Kidney (tissue), 14 donors: ENCODE results near the gene STK35. TPM values are rescaled to one million over a fixed set of nuclear protein-coding genes. Genes with fewer than 3 reads are reported as not detected.
"Not testable (repeated sequence)": the region's sequence is repeated elsewhere in the genome, so short reads cannot be mapped to it uniquely, and the experiment has no call there.

Experiments used
- DNase-seq, 5 donors: peaks; one replicate each; pipeline ENCODE4 v3.0.0-alpha.2; 2013 to 2020
- FAIRE-seq: peaks from 2 replicates; lab custom pipeline; 2012; peaks lifted over from hg19 to GRCh38; lab: Jason Lieb, UNC
- H3K27ac ChIP-seq, 2 donors: one replicate each; pipeline ENCODE4 v1.7.0; 2013; ENCODE audit warnings: low read depth in 2 of 2, low read length in 2 of 2, inconsistent platforms in 1 of 2
- H3K27me3 ChIP-seq: one replicate; pipeline ENCODE4 v1.7.1; 2013; ENCODE audit warnings: low read length, inconsistent platforms; ENCODE audit not compliant: control insufficient read depth, insufficient read depth
- H3K36me3 ChIP-seq, 3 donors: one replicate each; pipeline versions ENCODE4 v1.7.0 to v1.7.1; 2013; ENCODE audit warnings: low read length in 3 of 3, control low read depth in 1 of 3, inconsistent platforms in 1 of 3; ENCODE audit not compliant: insufficient read depth in 3 of 3, control insufficient read depth in 2 of 3
- H3K4me1 ChIP-seq, 3 donors: one replicate each; pipeline versions ENCODE4 v1.7.0 to v1.7.1; 2013; ENCODE audit warnings: low read length in 3 of 3, inconsistent platforms in 1 of 3, low read depth in 1 of 3; ENCODE audit not compliant: control insufficient read depth in 2 of 3, insufficient read depth in 2 of 3
- H3K4me3 ChIP-seq, 3 donors: one replicate each; pipeline versions ENCODE4 v1.7.0 to v1.8.1; 2013; ENCODE audit warnings: low read length in 3 of 3, control low read depth in 1 of 3, inconsistent platforms in 1 of 3
- H3K9ac ChIP-seq, 3 donors: one replicate each; pipeline versions ENCODE4 v1.7.0 to v1.7.1; 2013; ENCODE audit warnings: low read length in 3 of 3, control low read depth in 1 of 3, inconsistent platforms in 1 of 3
- H3K9me3 ChIP-seq, 3 donors: one replicate each; pipeline versions ENCODE4 v1.7.0 to v1.7.1; 2013; ENCODE audit warnings: low read length in 3 of 3, control low read depth in 1 of 3, inconsistent platforms in 1 of 3; ENCODE audit not compliant: control insufficient read depth in 2 of 3, insufficient read depth in 1 of 3
- intact Hi-C: fragments of 100-400 bp; cut with DNase I; formaldehyde crosslinking; loops from one replicate; pipeline ENCODE4 v1.11.1; 2022
- polyA plus RNA-seq: library from polyadenylated mRNA; stranded (reverse); fragments of 350-450 nt; fragmentation: Illumina TruSeq; extraction: RNeasy Lipid Tissue Mini Kit (QIAGEN cat#74804); gene quantifications from one replicate; pipeline ENCODE4 v1.2.3, GENCODE V29; 2014; ENCODE audit warnings: low read depth, low replicate concordance; ENCODE audit not compliant: insufficient read depth
- total RNA-seq: library from RNA; stranded (reverse); fragmentation: NEBNext Ultra II Directional; extraction: Animal tissue kit (Norgen Biotek cat#: 25700); gene quantifications from one replicate; pipeline ENCODE4 v1.2.1, GENCODE V29; 2021
- TF ChIP-seq, protein P1 (sequence below): IDR thresholded peaks from 3 replicates; pipeline ENCODE4 v1.5.1; 2012; ENCODE audit warnings: mild to moderate bottlenecking, moderate library complexity, borderline replicate concordance; ENCODE audit not compliant: insufficient read depth; ENCODE audit errors: extremely low read depth
- donor health status: control.
- donor health status: control.
- donor health status: control.
- donor health status: control.
- donor health status: control.
- donor health status: DM: yes; HTN: yes; CAD: no.
- donor health status: Normal renal cell carcinoma (clear cell type).

Gene STK35
- total and polyA plus RNA-seq, 2 donors from 2014 or later: 3.7 to 16.5 TPM

DNA sequence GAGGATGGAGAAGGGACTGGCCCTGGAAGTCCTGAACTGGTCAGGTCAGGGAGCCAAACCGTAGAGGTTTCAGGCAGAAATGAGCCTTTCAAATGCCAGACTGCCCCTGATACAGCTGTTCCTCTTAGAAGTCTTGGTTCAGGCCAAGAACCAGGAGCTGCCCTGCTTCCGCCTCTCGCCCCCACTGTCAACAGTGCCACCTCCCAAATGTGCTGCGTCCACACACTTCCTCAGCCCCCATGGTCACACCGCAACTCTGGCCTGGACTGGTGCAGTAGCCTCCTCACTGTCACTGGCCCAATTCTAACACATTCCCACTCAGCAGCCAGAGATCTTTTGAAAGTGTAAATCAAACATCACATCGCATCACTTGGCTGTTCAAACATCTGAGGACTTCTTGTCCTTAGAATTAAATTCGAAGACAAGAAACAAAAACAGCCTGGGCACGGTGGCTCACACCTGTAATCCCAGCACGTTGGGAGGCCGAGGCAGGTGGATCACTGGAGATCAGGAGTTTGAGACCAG is 69.7 kb downstream of the STK35 start:
- no peaks in the 10 kb centered on the region for H3K9me3 ChIP-seq
- TF ChIP-seq, protein P1, sequence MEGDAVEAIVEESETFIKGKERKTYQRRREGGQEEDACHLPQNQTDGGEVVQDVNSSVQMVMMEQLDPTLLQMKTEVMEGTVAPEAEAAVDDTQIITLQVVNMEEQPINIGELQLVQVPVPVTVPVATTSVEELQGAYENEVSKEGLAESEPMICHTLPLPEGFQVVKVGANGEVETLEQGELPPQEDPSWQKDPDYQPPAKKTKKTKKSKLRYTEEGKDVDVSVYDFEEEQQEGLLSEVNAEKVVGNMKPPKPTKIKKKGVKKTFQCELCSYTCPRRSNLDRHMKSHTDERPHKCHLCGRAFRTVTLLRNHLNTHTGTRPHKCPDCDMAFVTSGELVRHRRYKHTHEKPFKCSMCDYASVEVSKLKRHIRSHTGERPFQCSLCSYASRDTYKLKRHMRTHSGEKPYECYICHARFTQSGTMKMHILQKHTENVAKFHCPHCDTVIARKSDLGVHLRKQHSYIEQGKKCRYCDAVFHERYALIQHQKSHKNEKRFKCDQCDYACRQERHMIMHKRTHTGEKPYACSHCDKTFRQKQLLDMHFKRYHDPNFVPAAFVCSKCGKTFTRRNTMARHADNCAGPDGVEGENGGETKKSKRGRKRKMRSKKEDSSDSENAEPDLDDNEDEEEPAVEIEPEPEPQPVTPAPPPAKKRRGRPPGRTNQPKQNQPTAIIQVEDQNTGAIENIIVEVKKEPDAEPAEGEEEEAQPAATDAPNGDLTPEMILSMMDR: no peak
- H3K4me1 ChIP-seq: no peaks in the 10 kb centered on the region
- FAIRE-seq (no peak), DNase-seq (no peak)
- no peaks in the 10 kb centered on the region for H3K36me3 ChIP-seq
- H3K27me3 ChIP-seq: no peaks in the 10 kb centered on the region
- H3K27ac ChIP-seq: no peak overlapping the region
- H3K4me3 ChIP-seq: no peak overlapping the region
- H3K9ac ChIP-seq: no peak overlapping the region
- intact Hi-C loops: loop anchor here (5.0 to 10.0 kb wide), 2 partner anchors 87 to 204 kb away; no protein-coding TSS in a partner anchor

DNA sequence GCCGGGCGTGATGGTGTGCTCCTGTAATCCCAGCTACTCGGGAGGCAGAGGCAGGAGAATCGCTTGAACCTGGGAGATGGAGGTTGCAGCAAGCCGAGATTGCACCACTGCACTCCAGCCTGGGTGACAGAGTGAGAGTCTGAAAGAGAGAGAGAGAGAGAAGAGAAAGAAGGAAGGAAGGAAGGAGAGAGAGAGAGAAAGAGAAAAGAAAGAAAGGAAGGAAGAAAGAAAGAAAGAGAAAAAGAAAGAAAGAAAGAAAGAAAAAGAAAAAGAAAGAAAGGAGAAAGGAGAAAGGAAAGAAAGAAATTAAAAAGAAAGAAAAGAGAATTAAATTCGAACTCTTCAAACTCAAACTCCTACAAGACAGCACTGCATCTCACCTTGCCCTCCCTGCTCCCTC is 70.2 kb downstream of the STK35 start:
- FAIRE-seq: not testable (repeated sequence)

DNA sequence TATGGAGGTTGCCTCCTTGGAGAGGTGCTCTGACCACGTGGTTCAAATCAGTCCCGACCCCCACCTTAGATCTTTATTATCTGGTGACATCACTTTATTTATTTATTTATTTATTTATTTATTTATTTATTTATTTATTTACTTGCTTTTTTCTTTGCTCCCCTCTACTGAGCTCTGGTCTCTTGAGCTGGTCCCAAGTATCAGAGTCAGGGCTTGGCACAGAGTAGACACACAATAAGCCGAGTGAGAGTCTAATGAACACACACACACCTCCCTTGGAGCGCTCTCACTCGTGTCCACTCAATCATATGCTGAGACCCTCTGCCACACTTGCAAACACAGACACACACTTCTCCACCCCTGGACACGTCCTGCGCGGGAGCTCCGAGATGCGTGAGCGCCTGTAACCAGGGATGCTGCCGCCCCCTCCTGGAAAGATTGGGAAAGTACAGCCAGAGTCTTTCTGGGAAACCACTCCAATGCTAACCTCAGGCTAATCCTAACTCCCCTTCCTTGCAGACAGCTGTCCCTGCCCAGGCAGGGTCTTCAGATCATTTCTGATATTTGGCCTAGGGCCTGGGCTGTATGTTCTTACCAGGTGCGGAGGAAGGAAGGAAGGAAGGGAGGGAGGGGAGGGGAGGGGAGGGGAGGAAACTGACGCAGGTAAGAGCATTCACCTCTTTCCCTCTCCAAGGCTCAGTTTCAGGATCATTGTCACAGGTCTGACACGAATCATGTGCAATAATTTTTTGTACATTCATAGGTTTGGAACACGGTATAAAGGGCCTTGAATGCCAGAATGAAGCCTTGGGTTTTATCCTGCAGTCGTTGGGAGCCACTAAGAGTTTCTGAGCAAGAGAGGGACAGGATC is 70.9 kb downstream of the STK35 start:
- H3K27ac ChIP-seq: no peak overlapping the region
- no peaks in the 10 kb centered on the region for H3K4me1 ChIP-seq
- no peaks in the 10 kb centered on the region for H3K9me3 ChIP-seq
- no peaks in the 10 kb centered on the region for H3K36me3 ChIP-seq
- no peak for FAIRE-seq
- no peaks in the 10 kb centered on the region for H3K27me3 ChIP-seq
- H3K4me3 ChIP-seq: no peak overlapping the region
- intact Hi-C loops: loop anchor here (5.0 to 10.0 kb wide), 2 partner anchors 88 to 205 kb away; no protein-coding TSS in a partner anchor
- H3K9ac ChIP-seq: no peak overlapping the region
- peak in 4 of 5 donors; percentile 67 to 81 (median 76) for DNase-seq
- TF ChIP-seq, protein P1: peak; percentile 79

More for the DNA sequence above, 70.2 kb downstream of the STK35 start:
- DNase-seq, H3K27me3 ChIP-seq, H3K9ac ChIP-seq, H3K4me1 ChIP-seq, H3K4me3 ChIP-seq, H3K9me3 ChIP-seq, H3K36me3 ChIP-seq, H3K27ac ChIP-seq: not testable (repeated sequence)
- intact Hi-C loops: loop anchor here (5.0 to 10.0 kb wide), 2 partner anchors 87 to 205 kb away; no protein-coding TSS in a partner anchor

DNA sequence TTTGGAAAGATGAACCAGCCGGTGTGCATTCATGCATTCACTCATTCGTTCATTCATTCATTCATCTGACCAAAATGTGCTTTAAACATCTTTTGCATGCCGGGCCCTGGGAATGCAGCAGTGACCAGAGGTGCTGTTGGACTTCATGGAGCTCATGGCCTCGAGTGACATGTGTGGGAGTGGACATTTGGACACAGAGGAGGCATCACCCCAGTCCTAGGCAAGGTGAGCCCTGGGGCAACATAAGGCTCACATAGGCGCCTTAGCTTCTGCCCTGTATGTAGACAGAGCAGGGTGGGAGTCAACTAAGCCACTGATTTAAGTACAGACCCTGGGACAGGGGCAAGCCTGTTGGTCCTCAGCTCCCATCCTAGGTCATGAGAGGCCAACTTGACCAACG is 71.6 kb downstream of the STK35 start:
- Histone ChIP-seq H3K27ac (no peak overlapping the region), H3K4me3 (no peak overlapping the region), H3K9me3 (no peaks in the 10 kb centered on the region), H3K36me3 (no peaks in the 10 kb centered on the region), H3K27me3 (no peaks in the 10 kb centered on the region), H3K4me1 (no peaks in the 10 kb centered on the region), H3K9ac (no peak overlapping the region)
- DNase-seq (no peak), FAIRE-seq (no peak)
- intact Hi-C loops: loop anchor here (5.0 to 10.0 kb wide), 2 partner anchors 88 to 206 kb away; no protein-coding TSS in a partner anchor
- TF ChIP-seq, protein P1: no peak
